Esophagus squamous epithelium (tissue), 5 donors: ENCODE measurements around the gene GRK1. TPM values are rescaled to one million over a fixed set of nuclear protein-coding genes. Genes with fewer than 3 reads are reported as not detected.

Source experiments
- DNase-seq: peaks from one replicate; lab custom pipeline; 2025; lab: John Stamatoyannopoulos, UW
- H3K27ac ChIP-seq, 4 donors: fragments of 200-600 bp; sonication (generic); one replicate each; pipeline ENCODE4 v1.5.1; 2016 to 2019; ENCODE audit warnings: mild to moderate bottlenecking in 1 of 4
- H3K27me3 ChIP-seq, 4 donors: fragments of 200-600 bp; sonication (generic); 1 replicate in 3 of 4; 2 replicates in 1 of 4; pipeline versions ENCODE4 v1.5.1 to v1.6.0; 2017 to 2021; ENCODE audit warnings: antibody characterized with exemption in 1 of 4
- H3K36me3 ChIP-seq, 3 donors: fragments of 200-600 bp; sonication (generic); one replicate each; pipeline ENCODE4 v1.5.1; 2016 to 2019
- H3K4me1 ChIP-seq, 3 donors: fragments of 200-600 bp; sonication (generic); one replicate each; pipeline ENCODE4 v1.5.1; 2017 to 2019
- H3K4me3 ChIP-seq, 4 donors: fragments of 200-600 bp; sonication (generic); 1 replicate in 3 of 4; 2 replicates in 1 of 4; pipeline ENCODE4 v1.5.1; 2016 to 2019; ENCODE audit warnings: mild to moderate bottlenecking in 2 of 4, moderate library complexity in 1 of 4
- H3K9me3 ChIP-seq, 3 donors: fragments of 200-600 bp; sonication (generic); one replicate each; pipeline ENCODE4 v1.5.1; 2016 to 2019
- CTCF ChIP-seq, 6 experiments: fragments of 450-650 bp in 4 of 6; fragments of 200-600 bp in 2 of 6; sonication (generic) in 2 of 6; IDR thresholded peaks; one replicate each; pipeline ENCODE4 v1.5.1; 2016 to 2019; ENCODE audit warnings: antibody characterized with exemption in 6 of 6, mild to moderate bottlenecking in 4 of 6, moderate library complexity in 4 of 6
- POLR2A ChIP-seq, 4 donors: fragments of 450-650 bp; IDR thresholded peaks; one replicate each; pipeline ENCODE4 v1.6.1; 2017; ENCODE audit warnings: antibody characterized with exemption in 4 of 4, mild to moderate bottlenecking in 4 of 4, moderate library complexity in 3 of 4
- WGBS, 2 donors: methylation state at CpG; one replicate each; pipeline ENCODE4 v1.1.5; 2018; 5-methylcytosine and 5-hydroxymethylcytosine counted together
- intact Hi-C: fragments of 100-400 bp; cut with DNase I; formaldehyde crosslinking; loops from one replicate; pipeline ENCODE4 v1.15.0; 2022
- total RNA-seq, 4 donors: library from RNA; depleted of rRNA; stranded (reverse); fragments of >200 nt; gene quantifications; one replicate each; pipeline ENCODE4 v1.1.0, GENCODE V29; 2016
- donor health status: DM: yes; HTN: yes; CAD: no.

GRK1 gene
- total RNA-seq, 4 donors from 2014 or later: not detected

GRCh38 chr13:113637262-113638160, 29.5 kb upstream of the GRK1 start:
- H3K36me3 ChIP-seq: peaks cover 37 to 100% (median 42%) of the 10 kb centered on the region in 3 donors
- H3K27me3 ChIP-seq: no peaks in the 10 kb centered on the region
- no peaks in the 10 kb centered on the region for H3K4me1 ChIP-seq
- no peak for DNase-seq
- no peak overlapping the region for H3K27ac ChIP-seq
- H3K9me3 ChIP-seq: peaks cover 0 to 3% (median 0%) of the 10 kb centered on the region in 3 donors
- no peak for TF ChIP-seq CTCF (IDR thresholded peaks at IDR 0.05)
- no peak for TF ChIP-seq POLR2A (IDR thresholded peaks at IDR 0.05)
- 90% methylated on average over 15 to 22 of the region's 30 CpGs for WGBS, 2 donors
- intact Hi-C loops: no loop called here
- no peak overlapping the region for H3K4me3 ChIP-seq

- Histone ChIP-seq H3K27me3 (no peaks in the 10 kb centered on the region), H3K27ac (no peak overlapping the region), H3K4me1 (no peaks in the 10 kb centered on the region), H3K9me3 (peaks cover 0 to 4% (median 0%) of the 10 kb centered on the region in 3 donors), H3K4me3 (no peak overlapping the region), H3K36me3 (peaks cover 37 to 95% (median 41%) of the 10 kb centered on the region in 3 donors)
- intact Hi-C loops: no loop called here
- TF ChIP-seq POLR2A (IDR thresholded peaks at IDR 0.05) (no peak), CTCF (IDR thresholded peaks at IDR 0.05) (no peak)
- 97% methylated on average over 37 of the region's 37 CpGs for WGBS, 2 donors
- no peak for DNase-seq
These were observed 28.8 kb upstream of the GRK1 start for GRCh38 chr13:113638173-113638746.

GRCh38 chr13:113638806-113639205, 28.2 kb upstream of the GRK1 start:
- no peak for DNase-seq
- intact Hi-C loops: no loop called here
- no peaks in the 10 kb centered on the region for H3K4me1 ChIP-seq
- H3K9me3 ChIP-seq: peaks cover 0 to 4% (median 0%) of the 10 kb centered on the region in 3 donors
- no peak overlapping the region for H3K27ac ChIP-seq
- H3K36me3 ChIP-seq: peaks cover 33 to 90% (median 37%) of the 10 kb centered on the region in 3 donors
- no peak for TF ChIP-seq POLR2A (IDR thresholded peaks at IDR 0.05)
- TF ChIP-seq CTCF (IDR thresholded peaks at IDR 0.05): no peak
- H3K27me3 ChIP-seq: no peaks in the 10 kb centered on the region
- no peak overlapping the region for H3K4me3 ChIP-seq
- 83 to 89% methylated on average over 8 of the region's 8 CpGs for WGBS, 2 donors

- Histone ChIP-seq H3K27me3 (no peaks in the 10 kb centered on the region), H3K4me3 (no peak overlapping the region), H3K9me3 (peaks cover 0 to 4% (median 0%) of the 10 kb centered on the region in 3 donors), H3K36me3 (peaks cover 30 to 81% (median 35%) of the 10 kb centered on the region in 3 donors), H3K4me1 (no peaks in the 10 kb centered on the region), H3K27ac (no peak overlapping the region)
- 92 to 97% methylated on average over 21 to 23 of the region's 27 CpGs for WGBS, 2 donors
- intact Hi-C loops: no loop called here
- DNase-seq: no peak
- no peak for TF ChIP-seq POLR2A (IDR thresholded peaks at IDR 0.05)
- TF ChIP-seq CTCF (IDR thresholded peaks at IDR 0.05): no peak
These were observed 27.3 kb upstream of the GRK1 start for GRCh38 chr13:113639616-113640262.
